Upper lobe of right lung (tissue), 1 donor: ENCODE data around the gene SNX17. TPM values are rescaled to one million over a fixed set of nuclear protein-coding genes. Genes with fewer than 3 reads are reported as not detected.

Experiments used
- ATAC-seq: fragments of 200-7000 bp; cut with Tn5 transposase; one replicate; pipeline ENCODE4 v1.9.1; 2020; ENCODE audit warnings: mild to moderate bottlenecking, moderate library complexity
- DNase-seq: peaks from one replicate; pipeline ENCODE4 v3.0.0-alpha.2; 2020
- H3K27ac ChIP-seq: fragments of 200-600 bp; one replicate; pipeline ENCODE4 v1.8.0; 2022
- H3K27me3 ChIP-seq: fragments of 200-600 bp; one replicate; pipeline ENCODE4 v1.8.0; 2022; ENCODE audit warnings: mild to moderate bottlenecking
- H3K36me3 ChIP-seq: fragments of 200-600 bp; one replicate; pipeline ENCODE4 v1.8.0; 2022
- H3K4me1 ChIP-seq: fragments of 200-600 bp; one replicate; pipeline ENCODE4 v1.8.0; 2022
- H3K4me3 ChIP-seq: fragments of 200-600 bp; one replicate; pipeline ENCODE4 v1.8.0; 2022; ENCODE audit warnings: mild to moderate bottlenecking
- H3K9me3 ChIP-seq: fragments of 200-600 bp; one replicate; pipeline ENCODE4 v1.8.0; 2022
- intact Hi-C: fragments of 100-400 bp; cut with DNase I; formaldehyde crosslinking; loops from one replicate; pipeline ENCODE4 v1.11.0; 2022
- total RNA-seq: library from RNA; stranded (reverse); fragmentation: NEBNext Ultra II Directional; extraction: Animal tissue kit (Norgen Biotek cat#: 25700); gene quantifications from one replicate; pipeline ENCODE4 v1.2.1, GENCODE V29; 2021
- TF ChIP-seq, protein P1 (sequence below): fragments of 200-600 bp; IDR thresholded peaks from one replicate; pipeline ENCODE4 v1.8.0; 2022; ENCODE audit warnings: antibody characterized with exemption
- donor health status: DM: no; HTN: yes; CAD: no; lungs with severe emphysema.

The SNX17 gene
- total RNA-seq, 1 donor from 2014 or later = 97.6 TPM

DNA sequence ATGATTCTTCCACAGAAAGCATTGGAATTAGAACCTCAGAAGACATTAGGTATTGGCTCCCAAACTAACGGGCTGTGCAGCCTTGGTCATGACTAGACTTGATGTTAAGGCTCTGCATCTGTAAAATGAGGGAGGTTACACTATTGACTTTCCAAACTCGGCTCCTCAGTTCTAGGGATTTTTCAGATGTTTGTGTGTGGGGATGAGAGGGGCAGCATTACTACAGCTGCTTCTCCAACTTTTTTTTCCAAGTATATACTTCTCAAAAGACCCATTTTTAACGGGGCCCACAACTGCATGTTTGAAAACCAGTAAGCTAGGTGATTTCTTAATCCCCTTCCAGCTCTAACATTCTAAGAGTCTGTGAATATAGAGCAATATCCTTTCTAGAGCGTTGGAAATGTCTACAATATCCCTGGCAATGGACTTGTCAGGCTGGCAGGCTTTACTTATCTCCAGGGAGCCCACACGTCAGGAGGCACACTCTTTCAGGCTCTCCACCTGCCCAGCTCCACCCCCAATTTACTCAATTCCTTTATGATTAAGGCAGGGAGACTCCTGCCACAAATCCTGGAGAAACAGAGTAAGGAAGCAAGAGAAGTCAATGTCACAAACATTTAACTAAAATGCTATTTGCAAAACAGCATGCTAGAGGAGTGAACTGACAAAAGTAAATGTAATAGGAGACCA is 46.7 kb upstream of the SNX17 start:
- H3K4me3 ChIP-seq = peak overlapping the region; percentile 95
- ATAC-seq (no peak), DNase-seq (no peak)
- H3K27me3 ChIP-seq = no peaks in the 10 kb centered on the region
- TF ChIP-seq, protein P1, sequence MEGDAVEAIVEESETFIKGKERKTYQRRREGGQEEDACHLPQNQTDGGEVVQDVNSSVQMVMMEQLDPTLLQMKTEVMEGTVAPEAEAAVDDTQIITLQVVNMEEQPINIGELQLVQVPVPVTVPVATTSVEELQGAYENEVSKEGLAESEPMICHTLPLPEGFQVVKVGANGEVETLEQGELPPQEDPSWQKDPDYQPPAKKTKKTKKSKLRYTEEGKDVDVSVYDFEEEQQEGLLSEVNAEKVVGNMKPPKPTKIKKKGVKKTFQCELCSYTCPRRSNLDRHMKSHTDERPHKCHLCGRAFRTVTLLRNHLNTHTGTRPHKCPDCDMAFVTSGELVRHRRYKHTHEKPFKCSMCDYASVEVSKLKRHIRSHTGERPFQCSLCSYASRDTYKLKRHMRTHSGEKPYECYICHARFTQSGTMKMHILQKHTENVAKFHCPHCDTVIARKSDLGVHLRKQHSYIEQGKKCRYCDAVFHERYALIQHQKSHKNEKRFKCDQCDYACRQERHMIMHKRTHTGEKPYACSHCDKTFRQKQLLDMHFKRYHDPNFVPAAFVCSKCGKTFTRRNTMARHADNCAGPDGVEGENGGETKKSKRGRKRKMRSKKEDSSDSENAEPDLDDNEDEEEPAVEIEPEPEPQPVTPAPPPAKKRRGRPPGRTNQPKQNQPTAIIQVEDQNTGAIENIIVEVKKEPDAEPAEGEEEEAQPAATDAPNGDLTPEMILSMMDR = no peak
- no peaks in the 10 kb centered on the region for H3K9me3 ChIP-seq
- intact Hi-C loops = no loop called here
- H3K36me3 ChIP-seq = peaks cover 29% of the 10 kb centered on the region
- H3K4me1 ChIP-seq = peaks cover 15% of the 10 kb centered on the region
- peak overlapping the region; percentile 99 for H3K27ac ChIP-seq

DNA sequence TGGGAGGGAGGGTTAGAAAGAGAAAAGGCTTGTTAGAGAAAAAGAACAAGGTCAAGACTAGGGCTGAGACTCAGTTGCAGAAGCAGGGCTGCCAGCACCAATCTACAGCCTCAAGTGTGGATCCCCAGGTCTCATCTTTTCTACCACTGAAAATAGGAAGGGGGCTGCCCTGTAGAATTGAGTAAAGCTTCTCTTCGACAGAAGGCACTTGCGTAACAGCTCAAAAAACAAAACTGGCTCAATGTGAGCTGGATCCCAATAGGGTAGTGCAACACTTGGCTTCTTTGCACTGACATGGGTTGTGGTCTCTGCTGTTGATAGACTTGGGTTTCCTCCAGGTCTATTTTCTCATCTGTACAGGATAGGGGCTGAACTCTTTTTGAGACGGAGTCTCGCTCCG is 45.7 kb upstream of the SNX17 start:
- H3K27ac ChIP-seq = no peak overlapping the region
- DNase-seq (no peak), ATAC-seq (no peak)
- no peaks in the 10 kb centered on the region for H3K27me3 ChIP-seq
- intact Hi-C loops = no loop called here
- no peak overlapping the region for H3K4me3 ChIP-seq
- peaks cover 15% of the 10 kb centered on the region for H3K4me1 ChIP-seq
- TF ChIP-seq, protein P1 = no peak
- H3K9me3 ChIP-seq = no peaks in the 10 kb centered on the region
- H3K36me3 ChIP-seq = peaks cover 38% of the 10 kb centered on the region

DNA sequence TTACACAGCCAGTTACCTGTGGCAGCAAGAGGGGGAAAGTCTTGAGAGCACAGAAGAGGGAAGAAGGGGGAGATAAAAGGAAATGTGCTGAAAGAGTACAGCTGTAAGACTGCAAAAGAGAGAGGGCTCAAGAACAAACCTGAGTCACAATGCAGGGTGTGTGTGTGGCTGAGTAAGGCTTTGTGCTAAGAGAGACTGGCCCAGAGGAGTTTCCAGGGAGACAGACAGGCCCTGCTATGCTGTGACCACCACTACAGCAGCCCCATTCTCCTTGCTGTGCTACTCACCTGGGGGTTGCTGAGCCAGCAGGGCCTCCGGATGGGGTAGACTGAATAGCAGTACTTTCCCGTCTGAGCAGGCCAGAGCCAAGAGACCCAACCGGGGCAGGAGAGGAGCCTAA is 35.1 kb upstream of the SNX17 start:
- Histone ChIP-seq H3K36me3 (peaks cover 95% of the 10 kb centered on the region), H3K9me3 (no peaks in the 10 kb centered on the region), H3K27me3 (no peaks in the 10 kb centered on the region), H3K4me3 (no peak overlapping the region), H3K4me1 (no peaks in the 10 kb centered on the region), H3K27ac (no peak overlapping the region)
- ATAC-seq (peak; percentile 26), DNase-seq (no peak)
- intact Hi-C loops = no loop called here
- TF ChIP-seq, protein P1 = no peak

DNA sequence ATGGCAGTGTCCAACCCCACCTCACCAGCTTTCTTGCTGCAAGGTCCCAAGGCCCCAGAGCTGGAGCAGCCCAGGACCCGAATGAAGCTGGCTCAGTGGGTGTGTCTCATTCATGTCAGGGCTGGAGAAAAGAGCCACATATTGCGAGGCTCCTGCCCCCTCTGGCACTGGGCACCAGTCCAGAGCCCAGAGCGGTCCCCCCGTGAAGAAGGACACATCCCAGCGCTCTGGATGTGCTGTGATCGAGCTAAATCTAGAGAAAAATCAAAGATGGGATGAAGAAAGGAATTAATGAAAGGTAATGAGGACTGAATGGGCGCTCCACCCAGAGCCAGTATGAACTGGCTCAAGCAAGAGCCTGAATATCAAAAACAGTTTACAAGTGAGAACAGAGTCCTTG is 34.2 kb upstream of the SNX17 start:
- Histone ChIP-seq H3K4me3 (no peak overlapping the region), H3K36me3 (peaks cover 97% of the 10 kb centered on the region), H3K27me3 (no peaks in the 10 kb centered on the region), H3K9me3 (no peaks in the 10 kb centered on the region), H3K27ac (no peak overlapping the region), H3K4me1 (no peaks in the 10 kb centered on the region)
- DNase-seq (no peak), ATAC-seq (no peak)
- TF ChIP-seq, protein P1 = no peak
- intact Hi-C loops = no loop called here

DNA sequence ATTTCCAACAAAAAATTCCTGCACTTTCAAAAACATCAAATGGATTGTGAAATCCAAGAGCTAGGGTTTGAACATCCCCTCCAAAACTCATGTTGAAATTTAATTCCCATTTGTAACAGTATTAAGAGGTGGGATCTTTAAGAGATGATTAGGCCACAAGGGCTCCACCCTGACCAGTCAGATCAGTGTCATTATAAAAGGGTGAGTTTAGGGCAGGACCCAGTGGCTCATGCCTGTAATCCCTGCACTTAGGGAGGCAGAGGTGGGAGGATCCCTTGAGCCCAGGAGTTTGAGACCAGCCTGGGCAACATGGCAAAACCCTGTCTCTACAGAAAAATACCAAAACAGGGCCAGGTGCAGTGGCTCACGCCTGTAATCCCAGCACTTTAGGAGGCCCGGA is 22.8 kb upstream of the SNX17 start:
- Histone ChIP-seq H3K36me3 (peaks cover 15% of the 10 kb centered on the region), H3K4me1 (no peaks in the 10 kb centered on the region), H3K27me3 (no peaks in the 10 kb centered on the region), H3K27ac (no peak overlapping the region), H3K9me3 (no peaks in the 10 kb centered on the region), H3K4me3 (no peak overlapping the region)
- ATAC-seq (no peak), DNase-seq (no peak)
- TF ChIP-seq, protein P1 = no peak
- intact Hi-C loops = no loop called here
